KMS-11 (cell line): ENCODE data around the gene KCTD1.

Source experiments
- H2AFZ ChIP-seq: fragments of 200-600 bp; sonication (generic); 2 replicates; pipeline ENCODE4 v1.6.1; 2016; ENCODE audit warnings: antibody characterized with exemption, mixed run types, low read depth
- H3K27ac ChIP-seq: fragments of 200-600 bp; sonication (generic); 2 replicates; pipeline ENCODE4 v1.6.1; 2016; ENCODE audit warnings: mild to moderate bottlenecking, mixed run types
- H3K27me3 ChIP-seq: fragments of 200-600 bp; sonication (generic); 2 replicates; pipeline ENCODE4 v1.6.1; 2017; ENCODE audit warnings: mild to moderate bottlenecking, low read depth, mixed run types, moderate library complexity; ENCODE audit not compliant: insufficient read depth
- H3K36me3 ChIP-seq: fragments of 200-600 bp; sonication (generic); 2 replicates; pipeline ENCODE4 v1.6.1; 2017; ENCODE audit warnings: mild to moderate bottlenecking, mixed run types; ENCODE audit not compliant: insufficient read depth
- H3K4me1 ChIP-seq: fragments of 200-600 bp; sonication (generic); 2 replicates; pipeline ENCODE4 v1.6.1; 2016; ENCODE audit warnings: mild to moderate bottlenecking, low read depth, mixed run types; ENCODE audit not compliant: poor library complexity, severe bottlenecking
- H3K4me2 ChIP-seq: fragments of 200-600 bp; sonication (generic); 2 replicates; pipeline ENCODE4 v1.7.0; 2016; ENCODE audit warnings: mild to moderate bottlenecking, mixed run types
- H3K4me3 ChIP-seq: fragments of 200-600 bp; sonication (generic); IDR thresholded peaks from 2 replicates; pipeline ENCODE4 v1.6.1; 2017; ENCODE audit warnings: low read depth, low read length, mixed read lengths; ENCODE audit not compliant: insufficient read depth
- H3K79me2 ChIP-seq: fragments of 200-600 bp; sonication (generic); 2 replicates; pipeline ENCODE4 v1.6.1; 2016; ENCODE audit warnings: low read depth, mixed run types; ENCODE audit not compliant: insufficient read depth
- H3K9ac ChIP-seq: fragments of 200-600 bp; sonication (generic); 2 replicates; pipeline ENCODE4 v1.6.1; 2016; ENCODE audit warnings: mild to moderate bottlenecking, mixed run types
- H4K20me1 ChIP-seq: fragments of 200-600 bp; sonication (generic); 2 replicates; pipeline ENCODE4 v1.6.1; 2016; ENCODE audit warnings: mild to moderate bottlenecking, mixed run types; ENCODE audit not compliant: insufficient read depth
- TF ChIP-seq, protein P1 (sequence below): fragments of 200-600 bp; sonication (generic); conservative IDR thresholded peaks from 2 replicates; pipeline ENCODE4 v1.6.1; 2017; ENCODE audit warnings: low read depth, mild to moderate bottlenecking, antibody characterized with exemption, low read length, moderate library complexity, mixed read lengths

Gene KCTD1

DNA sequence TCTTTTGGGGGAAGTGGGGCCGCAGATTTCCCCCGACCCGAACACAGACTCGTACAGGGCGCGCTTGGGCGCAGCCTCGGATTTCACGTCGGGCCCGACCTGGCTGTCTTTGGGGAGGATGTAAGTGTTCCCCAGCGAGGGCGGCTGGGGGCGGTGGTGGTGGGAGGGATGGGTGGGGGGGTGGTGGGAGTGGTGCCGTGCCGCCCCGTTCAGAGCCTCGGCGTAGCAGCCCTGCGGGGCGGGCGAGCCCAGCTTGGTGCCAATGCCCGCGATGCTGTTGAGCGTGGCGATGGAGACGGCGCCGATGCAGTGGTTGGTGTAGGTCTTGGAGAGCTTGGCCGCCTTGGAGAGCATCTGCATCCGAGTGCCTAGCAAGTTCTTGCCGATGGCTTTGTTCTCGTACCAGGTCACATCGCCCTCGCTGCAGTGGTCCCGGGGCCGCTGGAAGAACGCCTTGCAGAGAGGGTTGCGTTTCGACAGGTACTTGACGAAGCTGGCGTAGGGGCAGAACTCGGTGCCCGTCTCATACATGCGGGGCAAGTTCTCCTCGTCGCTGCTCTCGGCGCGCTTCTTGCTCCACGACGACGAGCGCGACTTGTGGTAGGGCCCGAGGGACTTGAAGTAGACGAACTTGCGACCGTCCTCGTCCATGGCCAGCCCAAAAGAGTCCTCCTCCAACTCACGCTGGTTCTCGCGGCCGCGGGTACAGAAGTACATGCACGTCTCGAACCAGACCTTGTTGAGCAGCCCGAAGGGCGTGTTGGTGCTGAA lies 1.3 kb downstream of the KCTD1 start:
- Histone ChIP-seq H3K27me3 (no peaks in the 10 kb centered on the region), H3K4me1 (peaks cover 43% of the 10 kb centered on the region), H3K27ac (no peak overlapping the region), H3K36me3 (no peaks in the 10 kb centered on the region), H4K20me1 (0 out of 2 replicates have a peak, but pooled peaks cover 4% of the 10 kb centered on the region), H3K4me2 (no peak overlapping the region), H2AFZ (no peak overlapping the region), H3K4me3 (no peak overlapping the region), H3K79me2 (no peaks in the 10 kb centered on the region; the same call in 1 of the 2 replicates), H3K9ac (no peak overlapping the region)
- TF ChIP-seq, protein P1, sequence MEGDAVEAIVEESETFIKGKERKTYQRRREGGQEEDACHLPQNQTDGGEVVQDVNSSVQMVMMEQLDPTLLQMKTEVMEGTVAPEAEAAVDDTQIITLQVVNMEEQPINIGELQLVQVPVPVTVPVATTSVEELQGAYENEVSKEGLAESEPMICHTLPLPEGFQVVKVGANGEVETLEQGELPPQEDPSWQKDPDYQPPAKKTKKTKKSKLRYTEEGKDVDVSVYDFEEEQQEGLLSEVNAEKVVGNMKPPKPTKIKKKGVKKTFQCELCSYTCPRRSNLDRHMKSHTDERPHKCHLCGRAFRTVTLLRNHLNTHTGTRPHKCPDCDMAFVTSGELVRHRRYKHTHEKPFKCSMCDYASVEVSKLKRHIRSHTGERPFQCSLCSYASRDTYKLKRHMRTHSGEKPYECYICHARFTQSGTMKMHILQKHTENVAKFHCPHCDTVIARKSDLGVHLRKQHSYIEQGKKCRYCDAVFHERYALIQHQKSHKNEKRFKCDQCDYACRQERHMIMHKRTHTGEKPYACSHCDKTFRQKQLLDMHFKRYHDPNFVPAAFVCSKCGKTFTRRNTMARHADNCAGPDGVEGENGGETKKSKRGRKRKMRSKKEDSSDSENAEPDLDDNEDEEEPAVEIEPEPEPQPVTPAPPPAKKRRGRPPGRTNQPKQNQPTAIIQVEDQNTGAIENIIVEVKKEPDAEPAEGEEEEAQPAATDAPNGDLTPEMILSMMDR, result no peak

GRCh38 chr18:26546170-26546874 lies 2.0 kb downstream of the KCTD1 start:
- Histone ChIP-seq H3K9ac (no peak overlapping the region), H4K20me1 (0 out of 2 replicates have a peak, but pooled peaks cover 4% of the 10 kb centered on the region), H3K4me3 (no peak overlapping the region), H3K36me3 (no peaks in the 10 kb centered on the region), H3K27ac (peak overlapping the region; percentile 58; the same call in 1 of the 2 replicates), H3K27me3 (no peaks in the 10 kb centered on the region), H3K4me1 (peaks cover 43% of the 10 kb centered on the region), H2AFZ (no peak overlapping the region), H3K79me2 (no peaks in the 10 kb centered on the region; the same call in 1 of the 2 replicates), H3K4me2 (peak overlapping the region; percentile 80)
- TF ChIP-seq, protein P1, result no peak

DNA sequence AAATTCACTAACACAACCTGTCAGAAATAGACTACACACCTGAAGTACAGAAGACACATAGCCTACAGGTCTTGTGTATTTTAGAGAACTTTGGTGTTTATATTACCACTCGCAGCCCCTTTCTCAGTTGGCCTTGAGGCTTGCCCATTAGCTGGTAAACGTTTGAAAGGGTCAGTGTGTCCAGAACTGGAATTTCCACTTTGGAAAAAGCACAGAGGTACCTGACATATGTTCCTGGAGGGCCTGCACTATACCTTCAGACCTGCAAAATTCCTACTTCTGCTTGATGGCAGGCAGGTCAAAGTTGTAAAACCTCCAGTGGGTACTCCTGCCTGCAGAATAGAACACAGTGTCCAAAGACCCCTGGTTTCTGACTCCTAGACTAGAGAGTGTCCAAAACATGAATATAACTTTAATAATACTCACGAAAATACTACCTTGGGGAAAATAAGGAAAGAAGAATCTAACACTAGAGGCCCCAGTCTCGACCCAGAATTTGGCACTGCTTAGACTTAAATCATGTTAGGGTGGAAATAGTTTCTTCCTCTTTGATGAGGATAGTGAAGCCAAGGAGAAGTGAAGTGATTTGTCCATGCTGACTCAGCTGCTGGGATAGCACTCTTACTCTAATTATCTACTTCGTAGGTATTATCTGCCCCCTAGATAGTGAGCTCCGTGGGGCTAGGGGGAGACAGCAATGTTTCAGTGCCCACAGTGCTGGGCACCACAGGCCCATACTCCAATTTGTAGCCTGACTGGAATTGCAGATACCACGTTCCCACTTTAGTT lies 2.8 kb downstream of the KCTD1 start:
- Histone ChIP-seq H3K79me2 (no peaks in the 10 kb centered on the region; the same call in 1 of the 2 replicates), H4K20me1 (0 out of 2 replicates have a peak, but pooled peaks cover 4% of the 10 kb centered on the region), H3K27ac (peak overlapping the region; percentile 58), H3K4me2 (peak overlapping the region; percentile 80), H3K9ac (peak overlapping the region; percentile 4; the same call in 1 of the 2 replicates), H3K27me3 (no peaks in the 10 kb centered on the region), H3K4me3 (no peak overlapping the region), H2AFZ (no peak overlapping the region), H3K36me3 (no peaks in the 10 kb centered on the region), H3K4me1 (peaks cover 43% of the 10 kb centered on the region)
- TF ChIP-seq, protein P1, result no peak

DNA sequence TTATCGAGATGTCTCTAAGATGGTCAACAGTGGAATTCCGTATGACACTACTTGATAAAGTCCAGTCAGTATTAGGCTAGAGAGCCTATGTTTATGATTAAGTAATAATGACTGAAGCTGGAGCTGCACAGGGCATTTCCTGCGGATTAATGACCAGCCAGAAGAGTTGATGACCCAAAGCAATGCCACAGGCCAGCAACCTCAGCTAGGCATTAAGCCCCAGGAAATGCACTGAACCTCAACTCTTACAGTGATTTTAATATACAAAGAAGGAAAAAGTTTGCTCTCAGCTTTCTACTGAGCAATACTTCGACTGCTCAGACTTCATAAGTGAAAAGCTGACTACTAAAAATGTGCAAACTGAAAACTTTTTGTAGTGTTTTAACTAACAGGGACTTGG lies 3.9 kb downstream of the KCTD1 start:
- no peaks in the 10 kb centered on the region; the same call in 1 of the 2 replicates for H3K79me2 ChIP-seq
- no peak overlapping the region for H3K4me3 ChIP-seq
- TF ChIP-seq, protein P1, result no peak
- H3K27ac ChIP-seq, result peak overlapping the region; percentile 58
- H3K27me3 ChIP-seq, result no peaks in the 10 kb centered on the region
- H3K9ac ChIP-seq, result no peak overlapping the region
- H3K4me1 ChIP-seq, result peaks cover 40% of the 10 kb centered on the region
- H3K4me2 ChIP-seq, result peak overlapping the region; percentile 80
- no peaks in the 10 kb centered on the region for H3K36me3 ChIP-seq
- H4K20me1 ChIP-seq, result 0 out of 2 replicates have a peak, but pooled peaks cover 4% of the 10 kb centered on the region
- H2AFZ ChIP-seq, result no peak overlapping the region
